ENCODE measurements around the gene METTL24. TPM values are rescaled to one million over a fixed set of nuclear protein-coding genes. Genes with fewer than 3 reads are reported as not detected.
"Not testable (repeated sequence)": the region's sequence is repeated elsewhere in the genome, so short reads cannot be mapped to it uniquely, and the experiment has no call there.

METTL24 gene
- total RNA-seq, 2 donors from 2014 or later: 12.1 to 27.6 TPM

- peaks cover 0 to 9% of the 10 kb centered on the region in 2 donors for H3K4me1 ChIP-seq (ENCODE audit: control insufficient read depth in 1 of 2, low read depth in 2 of 2)
- ATAC-seq (ENCODE audit: insufficient number of reproducible peaks, low FRiP score, low read depth): no peak
- H3K27me3 ChIP-seq (replicated peaks; ENCODE audit: insufficient read depth): no peaks in the 10 kb centered on the region
- H3K36me3 ChIP-seq: no peaks in the 10 kb centered on the region
- no peak for TF ChIP-seq CTCF (IDR thresholded peaks at IDR 0.05)
- H3K9me3 ChIP-seq: no peaks in the 10 kb centered on the region
- H3K27ac ChIP-seq: no peak overlapping the region
- H3K4me3 ChIP-seq: no peak overlapping the region
- DNase-seq (ENCODE audit: low spot score): no peak
These were observed 81.0 kb downstream of the METTL24 start for GRCh38 chr6:110277100-110277665.

- not testable (repeated sequence) for H3K9me3 ChIP-seq
These were observed 85.4 kb downstream of the METTL24 start for GRCh38 chr6:110272781-110273180.

GRCh38 chr6:110271732-110272022 lies 86.5 kb downstream of the METTL24 start:
- no peaks in the 10 kb centered on the region for H3K9me3 ChIP-seq
- DNase-seq (ENCODE audit: low spot score) (no peak), ATAC-seq (ENCODE audit: insufficient number of reproducible peaks, low FRiP score, low read depth) (no peak)
- H3K4me3 ChIP-seq: no peak overlapping the region
- no peaks in the 10 kb centered on the region for H3K36me3 ChIP-seq
- no peaks in the 10 kb centered on the region for H3K4me1 ChIP-seq (ENCODE audit: control insufficient read depth in 1 of 2, low read depth in 2 of 2)
- no peak overlapping the region for H3K27ac ChIP-seq
- no peak for TF ChIP-seq CTCF (IDR thresholded peaks at IDR 0.05)
- H3K27me3 ChIP-seq (replicated peaks; ENCODE audit: insufficient read depth): no peaks in the 10 kb centered on the region

More at GRCh38 chr6:110272781-110273180, 85.4 kb downstream of the METTL24 start:
- ATAC-seq (ENCODE audit: insufficient number of reproducible peaks, low FRiP score, low read depth); DNase-seq (ENCODE audit: low spot score); H3K27me3 ChIP-seq (replicated peaks; ENCODE audit: insufficient read depth); H3K36me3 ChIP-seq; H3K4me3 ChIP-seq; H3K4me1 ChIP-seq (ENCODE audit: control insufficient read depth in 1 of 2, low read depth in 2 of 2); H3K27ac ChIP-seq: not testable (repeated sequence)

- Histone ChIP-seq H3K27ac (no peak overlapping the region), H3K4me3 (no peak overlapping the region), H3K4me1 (ENCODE audit: control insufficient read depth in 1 of 2, low read depth in 2 of 2) (no peaks in the 10 kb centered on the region), H3K36me3 (no peaks in the 10 kb centered on the region), H3K27me3 (replicated peaks; ENCODE audit: insufficient read depth) (no peaks in the 10 kb centered on the region), H3K9me3 (no peaks in the 10 kb centered on the region)
- ATAC-seq (ENCODE audit: insufficient number of reproducible peaks, low FRiP score, low read depth) (no peak), DNase-seq (ENCODE audit: low spot score) (no peak)
- TF ChIP-seq CTCF (IDR thresholded peaks at IDR 0.05): no peak
These were observed 88.0 kb downstream of the METTL24 start for GRCh38 chr6:110270165-110270564.

GRCh38 chr6:110269623-110270022 lies 88.5 kb downstream of the METTL24 start:
- no peaks in the 10 kb centered on the region for H3K27me3 ChIP-seq (replicated peaks; ENCODE audit: insufficient read depth)
- no peak for TF ChIP-seq CTCF (IDR thresholded peaks at IDR 0.05)
- no peak overlapping the region for H3K27ac ChIP-seq
- no peak for ATAC-seq (ENCODE audit: insufficient number of reproducible peaks, low FRiP score, low read depth)
- no peaks in the 10 kb centered on the region for H3K36me3 ChIP-seq
- no peak for DNase-seq (ENCODE audit: low spot score)
- H3K4me1 ChIP-seq (ENCODE audit: control insufficient read depth in 1 of 2, low read depth in 2 of 2): no peaks in the 10 kb centered on the region
- no peak overlapping the region for H3K4me3 ChIP-seq
- H3K9me3 ChIP-seq: no peaks in the 10 kb centered on the region

GRCh38 chr6:110266996-110267395 lies 91.2 kb downstream of the METTL24 start:
- no peak overlapping the region for H3K27ac ChIP-seq
- no peak for DNase-seq (ENCODE audit: low spot score)
- H3K4me3 ChIP-seq: no peak overlapping the region
- H3K36me3 ChIP-seq: no peaks in the 10 kb centered on the region
- H3K9me3 ChIP-seq: no peaks in the 10 kb centered on the region
- no peaks in the 10 kb centered on the region for H3K27me3 ChIP-seq (replicated peaks; ENCODE audit: insufficient read depth)
- H3K4me1 ChIP-seq (ENCODE audit: control insufficient read depth in 1 of 2, low read depth in 2 of 2): no peaks in the 10 kb centered on the region
- no peak for ATAC-seq (ENCODE audit: insufficient number of reproducible peaks, low FRiP score, low read depth)
- TF ChIP-seq CTCF (IDR thresholded peaks at IDR 0.05): no peak
